HepG2 (cell line): ENCODE results near the gene PDSS2. TPM values are rescaled to one million over a fixed set of nuclear protein-coding genes. Genes with fewer than 3 reads are reported as not detected.

Experiments
- ATAC-seq: fragments of 200-7000 bp; cut with Tn5 transposase; 3 replicates; pipeline ENCODE4 v1.9.1; 2020; ENCODE audit warnings: mild to moderate bottlenecking, moderate library complexity
- BruUV-seq: library from RNA; stranded (reverse); fragments of 400-500 nt; replicated peaks from 2 replicates; lab custom pipeline; 2021; lab: Mats Ljungman, UMichigan
- CTCF ChIA-PET: fragments of 300-600 bp; formaldehyde crosslinking; extraction: SDS; loops from one replicate; lab custom pipeline; 2021; ENCODE audit warnings: low total read pairs, inconsistent platforms, low intra/inter-chr PET ratio; lab: Yijun Ruan, JAX
- POLR2A ChIA-PET: fragments of 350-600 bp; sonication (Branson Sonifier 250); formaldehyde crosslinking; loops from one replicate; lab custom pipeline; 2020; ENCODE audit warnings: antibody characterized with exemption, inconsistent platforms; lab: Yijun Ruan, JAX
- DNase-seq: peaks from one replicate; pipeline ENCODE4 v3.0.0-alpha.2; 2015; ENCODE audit warnings: low spot score
- FAIRE-seq: peaks from 3 replicates; lab custom pipeline; 2011; peaks lifted over from hg19 to GRCh38; lab: Jason Lieb, UNC
- H2AFZ ChIP-seq: one replicate; pipeline ENCODE4 v1.6.1; 2011; ENCODE audit warnings: low read length, inconsistent platforms
- H3K27ac ChIP-seq: fragments of 300-600 bp; 3 replicates; pipeline ENCODE4 v1.8.0; 2011; ENCODE audit warnings: mixed run types, mild to moderate bottlenecking, mixed read lengths, low read length, inconsistent platforms; ENCODE audit not compliant: insufficient read depth; ENCODE audit errors: extremely low read length
- H3K27me3 ChIP-seq, 2 experiments: fragments of 200-600 bp in 1 of 2; 2 replicates in 1 of 2; 3 replicates in 1 of 2; pipeline versions ENCODE4 v1.6.0 to v1.8.0; 2011; ENCODE audit warnings: low read length in 2 of 2, mild to moderate bottlenecking in 2 of 2, moderate library complexity in 2 of 2, inconsistent platforms in 1 of 2; ENCODE audit not compliant: insufficient read depth in 2 of 2, control insufficient read depth in 1 of 2
- H3K36me3 ChIP-seq, 2 experiments: fragments of 200-600 bp in 1 of 2; replicated peaks in 1 of 2; 2 replicates in 1 of 2; 3 replicates in 1 of 2; pipeline versions ENCODE4 v1.5.1 to v1.8.0; 2011; ENCODE audit warnings: low read length in 2 of 2, inconsistent platforms in 1 of 2; ENCODE audit not compliant: insufficient read depth in 2 of 2, control insufficient read depth in 1 of 2
- H3K4me1 ChIP-seq: 2 replicates; pipeline ENCODE4 v1.5.1; 2012; ENCODE audit warnings: low read length, inconsistent platforms; ENCODE audit not compliant: insufficient read depth
- H3K4me2 ChIP-seq: 2 replicates; pipeline ENCODE4 v1.6.0; 2011; ENCODE audit warnings: low read depth, low read length, inconsistent platforms
- H3K4me3 ChIP-seq, 3 experiments: fragments of 200-600 bp in 1 of 3; sonication (generic), shearing (Covaris generic) in 1 of 3; replicated peaks in 1 of 3; 2 replicates each; pipeline ENCODE4 v1.5.1; 2011 to 2016; ENCODE audit warnings: low read length in 3 of 3, inconsistent platforms in 2 of 3, low read depth in 2 of 3, mild to moderate bottlenecking in 2 of 3, control low read depth in 1 of 3, mixed read lengths in 1 of 3; ENCODE audit not compliant: insufficient read depth in 1 of 3
- H3K79me2 ChIP-seq: one replicate; pipeline ENCODE4 v1.6.1; 2011; ENCODE audit warnings: low read length, inconsistent platforms; ENCODE audit not compliant: insufficient read depth
- H3K9ac ChIP-seq: 2 replicates; pipeline ENCODE4 v1.6.0; 2011; ENCODE audit warnings: mild to moderate bottlenecking, low read depth, low read length, inconsistent platforms; ENCODE audit not compliant: insufficient read depth
- H3K9me3 ChIP-seq: 2 replicates; pipeline ENCODE4 v1.5.1; 2012; ENCODE audit warnings: mild to moderate bottlenecking, low read length
- H4K20me1 ChIP-seq: 2 replicates; pipeline ENCODE4 v1.6.0; 2011; ENCODE audit warnings: inconsistent platforms, mild to moderate bottlenecking, low read length, moderate library complexity; ENCODE audit not compliant: insufficient read depth
- STAT5B ChIP-seq: sonication (generic); formaldehyde crosslinking; IDR thresholded peaks from 2 replicates; pipeline ENCODE4 v1.4.0; 2020; ENCODE audit warnings: missing genetic modification reagents
- ZFP82 ChIP-seq: sonication (generic); formaldehyde crosslinking; IDR thresholded peaks from 2 replicates; pipeline ENCODE4 v1.5.1; 2020; ENCODE audit warnings: mild to moderate bottlenecking, missing genetic modification reagents, borderline replicate concordance
- ZNF274 ChIP-seq: sonication (generic); formaldehyde crosslinking; IDR thresholded peaks from 2 replicates; pipeline ENCODE4 v1.5.1; 2020; ENCODE audit warnings: mild to moderate bottlenecking, missing genetic modification reagents
- WGBS: methylation state at CpG from one replicate; pipeline ENCODE4 v1.1.6; 2017; ENCODE audit warnings: low lambda C conversion rate; 5-methylcytosine and 5-hydroxymethylcytosine counted together
- in situ Hi-C: cut with HindIII; loops from 2 replicates; pipeline ENCODE4 v1.10.0; 2017; ENCODE audit warnings: low pct_unique_long_range_greater_than_20kb; ENCODE audit not compliant: extremely low pct_ligation_motif_present
- intact Hi-C: fragments of 100-400 bp; cut with micrococcal nuclease; formaldehyde crosslinking; loops from one replicate; pipeline ENCODE4 v1.10.0; 2022; ENCODE audit not compliant: unreplicated experiment
- polyA plus RNA-seq, 8 experiments: library from polyadenylated mRNA; depleted of rRNA in 3 of 8; stranded (reverse) in 7 of 8; unstranded in 1 of 8; fragments of >200 nt; fragmentation: Illumina TruSeq in 4 of 8; extraction: Trizol in 4 of 8; gene quantifications; 2 replicates each; pipeline versions ENCODE4 v1.2.1 to v1.2.3, GENCODE V29; 2011 to 2016; ENCODE audit warnings: low read depth in 4 of 8, missing spikeins in 1 of 8, mixed read lengths in 1 of 8; ENCODE audit not compliant: insufficient read depth in 1 of 8
- total RNA-seq, 5 experiments: library from RNA; depleted of rRNA; stranded (reverse); fragments of >200 nt; fragmentation: Illumina TruSeq; extraction: Trizol; gene quantifications; 2 replicates each; pipeline ENCODE4 v1.2.3, GENCODE V29; 2016; ENCODE audit warnings: low read depth in 1 of 5
- TF ChIP-seq, protein P1 (sequence below): sonication (generic); formaldehyde crosslinking; IDR thresholded peaks from 2 replicates; pipeline ENCODE4 v1.4.0; 2020; ENCODE audit warnings: missing genetic modification reagents
- TF ChIP-seq, protein P2 (sequence below): sonication (generic); formaldehyde crosslinking; IDR thresholded peaks from 2 replicates; pipeline ENCODE4 v1.5.1; 2020; ENCODE audit warnings: missing genetic modification reagents, mild to moderate bottlenecking, borderline replicate concordance
- TF ChIP-seq, protein P3 (sequence below): sonication (generic); formaldehyde crosslinking; IDR thresholded peaks from 2 replicates; pipeline ENCODE4 v1.4.0; 2020; ENCODE audit warnings: mild to moderate bottlenecking, missing genetic modification reagents

PDSS2 gene
- total and polyA plus RNA-seq, 2 of the 13 experiments (the other 11 are each of a cell fraction or from before 2014, with no cell fraction given) = 16.2 to 17.0 TPM

DNA sequence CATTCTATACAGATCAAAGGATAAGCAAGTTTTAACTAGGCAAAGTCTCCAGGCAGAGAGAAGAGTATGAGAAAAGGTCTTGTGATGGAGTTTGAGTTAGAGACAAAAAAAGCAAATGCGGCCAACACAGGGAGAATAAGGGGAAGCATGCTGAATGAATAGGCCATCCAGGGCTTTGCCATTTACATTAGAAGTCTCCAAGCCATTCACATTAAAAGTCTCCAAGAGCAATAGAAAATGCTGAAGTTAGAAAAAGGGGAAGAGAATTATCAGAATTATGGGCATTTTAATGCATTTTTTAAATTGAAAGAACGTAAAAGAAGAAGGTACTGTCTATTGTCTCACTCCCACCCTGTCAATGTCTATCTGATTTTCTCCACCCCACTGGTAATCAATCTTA lies 49.4 kb downstream of the PDSS2 start:
- TF ChIP-seq, protein P1, sequence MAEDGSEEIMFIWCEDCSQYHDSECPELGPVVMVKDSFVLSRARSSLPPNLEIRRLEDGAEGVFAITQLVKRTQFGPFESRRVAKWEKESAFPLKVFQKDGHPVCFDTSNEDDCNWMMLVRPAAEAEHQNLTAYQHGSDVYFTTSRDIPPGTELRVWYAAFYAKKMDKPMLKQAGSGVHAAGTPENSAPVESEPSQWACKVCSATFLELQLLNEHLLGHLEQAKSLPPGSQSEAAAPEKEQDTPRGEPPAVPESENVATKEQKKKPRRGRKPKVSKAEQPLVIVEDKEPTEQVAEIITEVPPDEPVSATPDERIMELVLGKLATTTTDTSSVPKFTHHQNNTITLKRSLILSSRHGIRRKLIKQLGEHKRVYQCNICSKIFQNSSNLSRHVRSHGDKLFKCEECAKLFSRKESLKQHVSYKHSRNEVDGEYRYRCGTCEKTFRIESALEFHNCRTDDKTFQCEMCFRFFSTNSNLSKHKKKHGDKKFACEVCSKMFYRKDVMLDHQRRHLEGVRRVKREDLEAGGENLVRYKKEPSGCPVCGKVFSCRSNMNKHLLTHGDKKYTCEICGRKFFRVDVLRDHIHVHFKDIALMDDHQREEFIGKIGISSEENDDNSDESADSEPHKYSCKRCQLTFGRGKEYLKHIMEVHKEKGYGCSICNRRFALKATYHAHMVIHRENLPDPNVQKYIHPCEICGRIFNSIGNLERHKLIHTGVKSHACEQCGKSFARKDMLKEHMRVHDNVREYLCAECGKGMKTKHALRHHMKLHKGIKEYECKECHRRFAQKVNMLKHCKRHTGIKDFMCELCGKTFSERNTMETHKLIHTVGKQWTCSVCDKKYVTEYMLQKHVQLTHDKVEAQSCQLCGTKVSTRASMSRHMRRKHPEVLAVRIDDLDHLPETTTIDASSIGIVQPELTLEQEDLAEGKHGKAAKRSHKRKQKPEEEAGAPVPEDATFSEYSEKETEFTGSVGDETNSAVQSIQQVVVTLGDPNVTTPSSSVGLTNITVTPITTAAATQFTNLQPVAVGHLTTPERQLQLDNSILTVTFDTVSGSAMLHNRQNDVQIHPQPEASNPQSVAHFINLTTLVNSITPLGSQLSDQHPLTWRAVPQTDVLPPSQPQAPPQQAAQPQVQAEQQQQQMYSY (CRISPR knock-in tag) = no peak
- TF ChIP-seq STAT5B (CRISPR knock-in tag) = no peak
- POLR2A ChIA-PET = no interaction called here

DNA sequence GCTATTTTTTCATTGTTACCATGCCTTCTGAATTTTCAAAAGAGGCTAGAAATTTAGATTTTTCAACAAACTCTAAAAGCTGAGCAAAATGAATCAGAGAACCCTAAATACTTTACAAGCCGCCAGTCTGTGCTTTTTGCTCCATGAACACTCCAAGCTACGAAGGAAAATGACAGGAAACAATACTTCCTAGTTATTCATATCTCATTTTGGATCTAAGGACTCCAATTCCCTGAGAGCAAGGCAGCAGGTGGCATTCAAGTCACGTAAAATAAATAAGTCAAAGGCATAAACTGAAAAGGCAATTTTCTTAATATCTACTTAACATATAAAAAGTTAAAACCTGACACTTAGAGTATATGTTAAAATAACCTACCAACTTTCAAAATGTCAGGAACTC lies 50.6 kb downstream of the PDSS2 start:
- Histone ChIP-seq H3K4me2 (no peak overlapping the region), H3K9ac (no peak overlapping the region), H3K27me3 (no peaks in the 10 kb centered on the region), H3K27ac (no peak overlapping the region), H2AFZ (no peak overlapping the region), H3K79me2 (no peaks in the 10 kb centered on the region), H3K9me3 (peaks cover 14% of the 10 kb centered on the region), H3K4me1 (no peaks in the 10 kb centered on the region), H3K36me3 (no peaks in the 10 kb centered on the region), H3K4me3 (no peak overlapping the region), H4K20me1 (no peaks in the 10 kb centered on the region)
- no TSS peak for BruUV-seq
- in situ Hi-C loops (no loop called here), intact Hi-C loops (no loop called here)
- CTCF ChIA-PET = no interaction called here
- 97% methylated on average over 3 of the region's 3 CpGs for WGBS
- ATAC-seq = no peak
- no peak for DNase-seq
- TF ChIP-seq, protein P2, sequence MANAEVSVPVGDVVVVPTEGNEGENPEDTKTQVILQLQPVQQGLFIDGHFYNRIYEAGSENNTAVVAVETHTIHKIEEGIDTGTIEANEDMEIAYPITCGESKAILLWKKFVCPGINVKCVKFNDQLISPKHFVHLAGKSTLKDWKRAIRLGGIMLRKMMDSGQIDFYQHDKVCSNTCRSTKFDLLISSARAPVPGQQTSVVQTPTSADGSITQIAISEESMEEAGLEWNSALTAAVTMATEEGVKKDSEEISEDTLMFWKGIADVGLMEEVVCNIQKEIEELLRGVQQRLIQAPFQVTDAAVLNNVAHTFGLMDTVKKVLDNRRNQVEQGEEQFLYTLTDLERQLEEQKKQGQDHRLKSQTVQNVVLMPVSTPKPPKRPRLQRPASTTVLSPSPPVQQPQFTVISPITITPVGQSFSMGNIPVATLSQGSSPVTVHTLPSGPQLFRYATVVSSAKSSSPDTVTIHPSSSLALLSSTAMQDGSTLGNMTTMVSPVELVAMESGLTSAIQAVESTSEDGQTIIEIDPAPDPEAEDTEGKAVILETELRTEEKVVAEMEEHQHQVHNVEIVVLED (CRISPR knock-in tag) = no peak
- TF ChIP-seq ZNF274 = no peak
- TF ChIP-seq ZFP82 (CRISPR knock-in tag) = no peak
- TF ChIP-seq, protein P3, sequence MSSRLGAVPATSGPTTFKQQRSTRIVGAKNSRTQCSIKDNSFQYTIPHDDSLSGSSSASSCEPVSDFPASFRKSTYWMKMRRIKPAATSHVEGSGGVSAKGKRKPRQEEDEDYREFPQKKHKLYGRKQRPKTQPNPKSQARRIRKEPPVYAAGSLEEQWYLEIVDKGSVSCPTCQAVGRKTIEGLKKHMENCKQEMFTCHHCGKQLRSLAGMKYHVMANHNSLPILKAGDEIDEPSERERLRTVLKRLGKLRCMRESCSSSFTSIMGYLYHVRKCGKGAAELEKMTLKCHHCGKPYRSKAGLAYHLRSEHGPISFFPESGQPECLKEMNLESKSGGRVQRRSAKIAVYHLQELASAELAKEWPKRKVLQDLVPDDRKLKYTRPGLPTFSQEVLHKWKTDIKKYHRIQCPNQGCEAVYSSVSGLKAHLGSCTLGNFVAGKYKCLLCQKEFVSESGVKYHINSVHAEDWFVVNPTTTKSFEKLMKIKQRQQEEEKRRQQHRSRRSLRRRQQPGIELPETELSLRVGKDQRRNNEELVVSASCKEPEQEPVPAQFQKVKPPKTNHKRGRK = no peak
- POLR2A ChIA-PET = no interaction called here
- FAIRE-seq = no peak

More for the DNA sequence above, 49.4 kb downstream of the PDSS2 start:
- DNase-seq (no peak), ATAC-seq (no peak), FAIRE-seq (no peak)
- H4K20me1 ChIP-seq = no peaks in the 10 kb centered on the region
- no peak overlapping the region for H3K27ac ChIP-seq
- CTCF ChIA-PET = no interaction called here
- WGBS = 100% methylated on average over 2 of the region's 2 CpGs
- no peaks in the 10 kb centered on the region for H3K36me3 ChIP-seq
- no peak overlapping the region for H3K4me2 ChIP-seq
- no peaks in the 10 kb centered on the region for H3K4me1 ChIP-seq
- no peak overlapping the region for H2AFZ ChIP-seq
- no TSS peak for BruUV-seq
- peaks cover 4% of the 10 kb centered on the region for H3K9me3 ChIP-seq
- no peaks in the 10 kb centered on the region for H3K79me2 ChIP-seq
- H3K4me3 ChIP-seq = no peak overlapping the region
- H3K27me3 ChIP-seq = no peaks in the 10 kb centered on the region
- no peak overlapping the region for H3K9ac ChIP-seq
- intact Hi-C loops (no loop called here), in situ Hi-C loops (no loop called here)
